NK-92 (cell line): Measurements from ENCODE around the gene ITM2C.

ENCODE experiments used
- DNase-seq: peaks from one replicate; lab custom pipeline; 2025; ENCODE audit not compliant: unreplicated experiment; lab: John Stamatoyannopoulos, UW

ITM2C gene

GRCh38 chr2:230850358-230850658, 14.4 kb upstream of the ITM2C start:
- no peak for DNase-seq

- no peak for DNase-seq
These were observed 12.6 kb upstream of the ITM2C start for GRCh38 chr2:230852113-230852512.

- no peak for DNase-seq
These were observed 3.0 kb upstream of the ITM2C start for GRCh38 chr2:230861552-230862255.

- no peak for DNase-seq
These were observed 2.5 kb upstream of the ITM2C start for GRCh38 chr2:230862292-230862691.

- no peak for DNase-seq
These were observed 1.7 kb upstream of the ITM2C start for GRCh38 chr2:230863031-230863430.

- no peak for DNase-seq
These were observed 1.2 kb upstream of the ITM2C start for GRCh38 chr2:230863442-230864121.

- DNase-seq = no peak
These were observed 579 bp upstream of the ITM2C start for GRCh38 chr2:230864122-230864604.

GRCh38 chr2:230865307-230865765, 594 bp downstream of the ITM2C start:
- no peak for DNase-seq

GRCh38 chr2:230865766-230866755, 1.3 kb downstream of the ITM2C start:
- no peak for DNase-seq

GRCh38 chr2:230866756-230867523, 2.2 kb downstream of the ITM2C start:
- no peak for DNase-seq

GRCh38 chr2:230868161-230868946, 3.6 kb downstream of the ITM2C start:
- DNase-seq = no peak

GRCh38 chr2:230868947-230869913, 4.5 kb downstream of the ITM2C start:
- DNase-seq = no peak

- DNase-seq = no peak
These were observed 5.3 kb downstream of the ITM2C start for GRCh38 chr2:230869914-230870543.

- no peak for DNase-seq
These were observed 6.0 kb downstream of the ITM2C start for GRCh38 chr2:230870544-230871360.

GRCh38 chr2:230871361-230872150, 6.8 kb downstream of the ITM2C start:
- no peak for DNase-seq

- no peak for DNase-seq
These were observed 7.6 kb downstream of the ITM2C start for GRCh38 chr2:230872151-230872967.
